GM21825 (cell line): ENCODE results near the gene MLXIPL.
A peak's percentile ranks its signal among the peaks of the same experiment; 100 is the strongest.
"Not testable (repeated sequence)": the region's sequence is repeated elsewhere in the genome, so short reads cannot be mapped to it uniquely, and the experiment has no call there.

ENCODE experiments used
- ATAC-seq: cut with Tn5 transposase; IDR thresholded peaks from one replicate; pipeline ENCODE4 v1.9.1; 2021; ENCODE audit warnings: mild to moderate bottlenecking, moderate library complexity; ENCODE audit not compliant: unreplicated experiment

The MLXIPL gene

GRCh38 chr7:73614937-73615336 lies 9.4 kb downstream of the MLXIPL start:
- ATAC-seq, result not testable (repeated sequence)

GRCh38 chr7:73613954-73614735 lies 10.2 kb downstream of the MLXIPL start:
- no peak for ATAC-seq

GRCh38 chr7:73612598-73613269 lies 11.6 kb downstream of the MLXIPL start:
- ATAC-seq, result no peak

- no peak for ATAC-seq
Observed at GRCh38 chr7:73611017-73611555, 13.2 kb downstream of the MLXIPL start.

- ATAC-seq, result no peak
Observed at GRCh38 chr7:73610105-73610504, 14.2 kb downstream of the MLXIPL start.

GRCh38 chr7:73607692-73607983 lies 16.7 kb downstream of the MLXIPL start:
- ATAC-seq, result not testable (repeated sequence)

- ATAC-seq, result peak; percentile 50
Observed at GRCh38 chr7:73606801-73607691, 17.3 kb downstream of the MLXIPL start.

GRCh38 chr7:73605601-73606220 lies 18.6 kb downstream of the MLXIPL start:
- no peak for ATAC-seq

- ATAC-seq, result no peak
Observed at GRCh38 chr7:73602721-73603651, 21.3 kb downstream of the MLXIPL start.

GRCh38 chr7:73599916-73600315 lies 24.4 kb downstream of the MLXIPL start:
- ATAC-seq, result no peak

GRCh38 chr7:73599151-73599882 lies 25.0 kb downstream of the MLXIPL start:
- ATAC-seq, result no peak

- ATAC-seq, result no peak
Observed at GRCh38 chr7:73597978-73598782, 26.1 kb downstream of the MLXIPL start.

- ATAC-seq, result no peak
Observed at GRCh38 chr7:73596191-73597065, 27.9 kb downstream of the MLXIPL start.

GRCh38 chr7:73595358-73595757 lies 29.0 kb downstream of the MLXIPL start:
- ATAC-seq, result no peak

GRCh38 chr7:73593207-73594045 lies 30.9 kb downstream of the MLXIPL start:
- ATAC-seq, result no peak

- no peak for ATAC-seq
Observed at GRCh38 chr7:73586911-73587310, 37.4 kb downstream of the MLXIPL start.
